OCI-LY1 (cell line): Measurements from ENCODE around the gene SUGCT.

ENCODE experiments used
- CTCF ChIP-seq: fragments of 200-600 bp; sonication (generic), shearing (Covaris generic); IDR thresholded peaks from 2 replicates; pipeline ENCODE4 v1.5.1; 2017; ENCODE audit warnings: mild to moderate bottlenecking, antibody characterized with exemption, low read length, moderate library complexity, mixed read lengths
- EZH2 ChIP-seq: fragments of 200-600 bp; sonication (generic), shearing (Covaris generic); IDR thresholded peaks from 2 replicates; pipeline ENCODE4 v1.8.0; 2017; ENCODE audit warnings: borderline replicate concordance, mixed run types, mild to moderate bottlenecking, antibody characterized with exemption, low read length, moderate library complexity, mixed read lengths

GRCh38 chr7:40475681-40475982 lies 340.8 kb downstream of the SUGCT start:
- TF ChIP-seq CTCF (no peak), EZH2 (no peak)
